HepG2 (cell line): ENCODE data around the gene CCDC88A. TPM values are rescaled to one million over a fixed set of nuclear protein-coding genes. Genes with fewer than 3 reads are reported as not detected.

ENCODE experiments used
- HOXA7 ChIP-seq: sonication (generic); formaldehyde crosslinking; IDR thresholded peaks from 2 replicates; pipeline ENCODE4 v1.8.1; 2022; ENCODE audit warnings: mild to moderate bottlenecking, missing genetic modification reagents, moderate library complexity
- MAZ ChIP-seq, 2 experiments: sonication (generic) in 1 of 2; formaldehyde crosslinking in 1 of 2; IDR thresholded peaks; 2 replicates each; pipeline versions ENCODE4 v1.5.0 to v1.6.1; 2012 to 2020; ENCODE audit warnings: low read depth in 2 of 2, mild to moderate bottlenecking in 2 of 2, borderline replicate concordance in 1 of 2, improper control_type of control experiment in 1 of 2, low read length in 1 of 2, missing genetic modification reagents in 1 of 2, moderate library complexity in 1 of 2
- PCBP1 ChIP-seq: fragments of 200-400 bp; formaldehyde crosslinking; IDR thresholded peaks from 2 replicates; pipeline ENCODE4 v1.6.1; 2017; ENCODE audit warnings: mild to moderate bottlenecking, low read depth, low read length, borderline replicate concordance
- RBAK ChIP-seq: sonication (generic); formaldehyde crosslinking; IDR thresholded peaks from 2 replicates; pipeline ENCODE4 v1.5.1; 2020; ENCODE audit warnings: mild to moderate bottlenecking, missing genetic modification reagents
- SALL1 ChIP-seq: sonication (generic); formaldehyde crosslinking; IDR thresholded peaks from 2 replicates; pipeline ENCODE4 v1.8.0; 2022; ENCODE audit warnings: mild to moderate bottlenecking, missing genetic modification reagents
- SCMH1 ChIP-seq: sonication (generic); formaldehyde crosslinking; IDR thresholded peaks from 2 replicates; pipeline ENCODE4 v1.9.0; 2021; ENCODE audit warnings: missing genetic modification reagents, mild to moderate bottlenecking, borderline replicate concordance
- TEAD3 ChIP-seq: optimal IDR thresholded peaks from 2 replicates; pipeline ENCODE3; 2016; ENCODE audit warnings: borderline replicate concordance
- ZNF274 ChIP-seq: sonication (generic); formaldehyde crosslinking; IDR thresholded peaks from 2 replicates; pipeline ENCODE4 v1.5.1; 2020; ENCODE audit warnings: mild to moderate bottlenecking, missing genetic modification reagents
- ZNF567 ChIP-seq: sonication (generic); formaldehyde crosslinking; IDR thresholded peaks from 2 replicates; pipeline ENCODE4 v1.8.1; 2023; ENCODE audit warnings: mild to moderate bottlenecking, missing genetic modification reagents, borderline replicate concordance
- ZNF788 ChIP-seq: sonication (generic); formaldehyde crosslinking; IDR thresholded peaks from 2 replicates; pipeline ENCODE4 v1.5.0; 2020; ENCODE audit warnings: mild to moderate bottlenecking, missing genetic modification reagents, borderline replicate concordance
- ZSCAN21 ChIP-seq: sonication (generic); formaldehyde crosslinking; IDR thresholded peaks from 2 replicates; pipeline ENCODE4 v1.8.0; 2022; ENCODE audit warnings: mild to moderate bottlenecking, missing genetic modification reagents, moderate library complexity, borderline replicate concordance
- polyA plus RNA-seq, 8 experiments: library from polyadenylated mRNA; depleted of rRNA in 3 of 8; stranded (reverse) in 7 of 8; unstranded in 1 of 8; fragments of >200 nt; fragmentation: Illumina TruSeq in 4 of 8; extraction: Trizol in 4 of 8; gene quantifications; 2 replicates each; pipeline versions ENCODE4 v1.2.1 to v1.2.3, GENCODE V29; 2011 to 2016; ENCODE audit warnings: low read depth in 4 of 8, missing spikeins in 1 of 8, mixed read lengths in 1 of 8; ENCODE audit not compliant: insufficient read depth in 1 of 8
- total RNA-seq, 5 experiments: library from RNA; depleted of rRNA; stranded (reverse); fragments of >200 nt; fragmentation: Illumina TruSeq; extraction: Trizol; gene quantifications; 2 replicates each; pipeline ENCODE4 v1.2.3, GENCODE V29; 2016; ENCODE audit warnings: low read depth in 1 of 5
- TF ChIP-seq, protein P1 (sequence below): IDR thresholded peaks from 2 replicates; pipeline ENCODE4 v1.6.1; 2016; ENCODE audit warnings: missing compliant biosample characterization, missing genetic modification reagents, borderline replicate concordance
- TF ChIP-seq, protein P2 (sequence below): sonication (generic); formaldehyde crosslinking; IDR thresholded peaks from 2 replicates; pipeline ENCODE4; 2020; ENCODE audit warnings: missing genetic modification reagents, mild to moderate bottlenecking, borderline replicate concordance
- TF ChIP-seq, protein P3 (sequence below): IDR thresholded peaks from 2 replicates; pipeline ENCODE4 v1.6.1; 2016; ENCODE audit warnings: mild to moderate bottlenecking, missing biosample characterization, missing genetic modification reagents
- TF ChIP-seq, protein P4 (sequence below): sonication (generic); formaldehyde crosslinking; IDR thresholded peaks from 2 replicates; pipeline ENCODE4 v1.5.0; 2020; ENCODE audit warnings: mild to moderate bottlenecking, missing genetic modification reagents
- TF ChIP-seq, protein P5 (sequence below): IDR thresholded peaks from 2 replicates; pipeline ENCODE4 v1.6.1; 2016; ENCODE audit warnings: low read depth, borderline replicate concordance
- TF ChIP-seq, protein P6 (sequence below): sonication (generic); formaldehyde crosslinking; conservative IDR thresholded peaks from 2 replicates; pipeline ENCODE4 v1.4.0; 2020; ENCODE audit warnings: missing genetic modification reagents

CCDC88A gene
- total and polyA plus RNA-seq, 2 of the 13 experiments (the other 11 are each of a cell fraction or from before 2014, with no cell fraction given), result 43.2 to 84.1 TPM

DNA sequence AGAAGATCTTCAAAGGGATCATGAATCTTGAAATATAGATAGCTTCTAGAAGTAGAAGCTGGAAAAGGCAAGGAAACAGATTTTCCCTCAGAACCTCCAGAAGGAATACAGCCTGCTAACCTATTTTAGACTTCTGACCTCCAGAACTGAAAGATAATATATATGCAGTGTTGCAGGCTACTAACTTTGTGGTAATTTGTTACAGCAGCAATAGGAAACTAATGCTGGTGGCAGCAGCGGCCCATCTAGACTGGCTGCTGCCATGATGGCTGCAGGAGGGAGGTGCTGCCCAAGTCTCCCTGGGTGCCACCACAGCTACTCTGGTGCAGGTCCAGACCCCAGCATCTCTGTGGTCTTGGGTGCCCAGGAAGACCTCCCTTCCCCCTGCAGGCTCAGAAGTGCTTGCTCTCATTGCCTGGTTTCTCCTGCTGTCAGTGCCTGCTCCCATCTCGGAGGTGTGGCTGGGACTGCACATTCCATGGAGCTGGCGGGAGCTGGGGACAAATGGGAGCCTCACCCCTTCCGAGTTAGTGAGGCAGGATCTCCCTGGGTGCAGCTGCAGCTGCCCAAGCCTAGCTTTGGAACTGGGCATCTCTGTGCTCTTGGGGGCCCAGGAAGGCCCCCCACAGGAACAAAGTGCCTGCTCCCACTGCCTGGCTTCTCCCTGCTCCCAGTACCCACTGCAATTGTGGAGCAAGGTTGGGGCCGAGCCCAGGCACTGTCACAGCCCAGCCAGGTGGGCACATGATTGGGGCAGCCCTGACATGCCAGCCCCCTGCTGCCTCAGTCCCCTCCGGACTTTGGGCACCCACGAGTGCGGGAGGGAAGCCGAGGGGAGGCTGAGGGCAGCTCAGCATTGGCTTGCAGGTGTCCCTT, 18.1 kb upstream of the CCDC88A start (continued):
- TF ChIP-seq, protein P1, sequence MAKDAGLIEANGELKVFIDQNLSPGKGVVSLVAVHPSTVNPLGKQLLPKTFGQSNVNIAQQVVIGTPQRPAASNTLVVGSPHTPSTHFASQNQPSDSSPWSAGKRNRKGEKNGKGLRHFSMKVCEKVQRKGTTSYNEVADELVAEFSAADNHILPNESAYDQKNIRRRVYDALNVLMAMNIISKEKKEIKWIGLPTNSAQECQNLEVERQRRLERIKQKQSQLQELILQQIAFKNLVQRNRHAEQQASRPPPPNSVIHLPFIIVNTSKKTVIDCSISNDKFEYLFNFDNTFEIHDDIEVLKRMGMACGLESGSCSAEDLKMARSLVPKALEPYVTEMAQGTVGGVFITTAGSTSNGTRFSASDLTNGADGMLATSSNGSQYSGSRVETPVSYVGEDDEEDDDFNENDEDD, result no peak
- TF ChIP-seq, protein P2, sequence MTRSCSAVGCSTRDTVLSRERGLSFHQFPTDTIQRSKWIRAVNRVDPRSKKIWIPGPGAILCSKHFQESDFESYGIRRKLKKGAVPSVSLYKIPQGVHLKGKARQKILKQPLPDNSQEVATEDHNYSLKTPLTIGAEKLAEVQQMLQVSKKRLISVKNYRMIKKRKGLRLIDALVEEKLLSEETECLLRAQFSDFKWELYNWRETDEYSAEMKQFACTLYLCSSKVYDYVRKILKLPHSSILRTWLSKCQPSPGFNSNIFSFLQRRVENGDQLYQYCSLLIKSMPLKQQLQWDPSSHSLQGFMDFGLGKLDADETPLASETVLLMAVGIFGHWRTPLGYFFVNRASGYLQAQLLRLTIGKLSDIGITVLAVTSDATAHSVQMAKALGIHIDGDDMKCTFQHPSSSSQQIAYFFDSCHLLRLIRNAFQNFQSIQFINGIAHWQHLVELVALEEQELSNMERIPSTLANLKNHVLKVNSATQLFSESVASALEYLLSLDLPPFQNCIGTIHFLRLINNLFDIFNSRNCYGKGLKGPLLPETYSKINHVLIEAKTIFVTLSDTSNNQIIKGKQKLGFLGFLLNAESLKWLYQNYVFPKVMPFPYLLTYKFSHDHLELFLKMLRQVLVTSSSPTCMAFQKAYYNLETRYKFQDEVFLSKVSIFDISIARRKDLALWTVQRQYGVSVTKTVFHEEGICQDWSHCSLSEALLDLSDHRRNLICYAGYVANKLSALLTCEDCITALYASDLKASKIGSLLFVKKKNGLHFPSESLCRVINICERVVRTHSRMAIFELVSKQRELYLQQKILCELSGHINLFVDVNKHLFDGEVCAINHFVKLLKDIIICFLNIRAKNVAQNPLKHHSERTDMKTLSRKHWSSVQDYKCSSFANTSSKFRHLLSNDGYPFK (CRISPR knock-in tag), result peak; percentile 57; the same call in 1 of the 2 replicates
- TF ChIP-seq RBAK (CRISPR knock-in tag), result no peak
- TF ChIP-seq TEAD3 (CRISPR knock-in tag), result peak; percentile 72
- TF ChIP-seq PCBP1, result 0 out of 2 replicates have a peak, but pooled peaks have one; percentile 35
- TF ChIP-seq MAZ (IDR thresholded peaks at IDR 0.05; ENCODE audit: borderline replicate concordance, low read depth, low read length), result no peak
- TF ChIP-seq MAZ (CRISPR knock-in tag; IDR thresholded peaks at IDR 0.05; ENCODE audit: low read depth), result 0 out of 2 replicates have a peak, but pooled peaks have one; percentile 43
- TF ChIP-seq, protein P3, sequence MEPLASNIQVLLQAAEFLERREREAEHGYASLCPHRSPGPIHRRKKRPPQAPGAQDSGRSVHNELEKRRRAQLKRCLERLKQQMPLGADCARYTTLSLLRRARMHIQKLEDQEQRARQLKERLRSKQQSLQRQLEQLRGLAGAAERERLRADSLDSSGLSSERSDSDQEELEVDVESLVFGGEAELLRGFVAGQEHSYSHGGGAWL (CRISPR knock-in tag), result 0 out of 2 replicates have a peak, but pooled peaks have one; percentile 1
- peak; percentile 47; the same call in 1 of the 2 replicates for TF ChIP-seq ZNF788
- TF ChIP-seq, protein P4, sequence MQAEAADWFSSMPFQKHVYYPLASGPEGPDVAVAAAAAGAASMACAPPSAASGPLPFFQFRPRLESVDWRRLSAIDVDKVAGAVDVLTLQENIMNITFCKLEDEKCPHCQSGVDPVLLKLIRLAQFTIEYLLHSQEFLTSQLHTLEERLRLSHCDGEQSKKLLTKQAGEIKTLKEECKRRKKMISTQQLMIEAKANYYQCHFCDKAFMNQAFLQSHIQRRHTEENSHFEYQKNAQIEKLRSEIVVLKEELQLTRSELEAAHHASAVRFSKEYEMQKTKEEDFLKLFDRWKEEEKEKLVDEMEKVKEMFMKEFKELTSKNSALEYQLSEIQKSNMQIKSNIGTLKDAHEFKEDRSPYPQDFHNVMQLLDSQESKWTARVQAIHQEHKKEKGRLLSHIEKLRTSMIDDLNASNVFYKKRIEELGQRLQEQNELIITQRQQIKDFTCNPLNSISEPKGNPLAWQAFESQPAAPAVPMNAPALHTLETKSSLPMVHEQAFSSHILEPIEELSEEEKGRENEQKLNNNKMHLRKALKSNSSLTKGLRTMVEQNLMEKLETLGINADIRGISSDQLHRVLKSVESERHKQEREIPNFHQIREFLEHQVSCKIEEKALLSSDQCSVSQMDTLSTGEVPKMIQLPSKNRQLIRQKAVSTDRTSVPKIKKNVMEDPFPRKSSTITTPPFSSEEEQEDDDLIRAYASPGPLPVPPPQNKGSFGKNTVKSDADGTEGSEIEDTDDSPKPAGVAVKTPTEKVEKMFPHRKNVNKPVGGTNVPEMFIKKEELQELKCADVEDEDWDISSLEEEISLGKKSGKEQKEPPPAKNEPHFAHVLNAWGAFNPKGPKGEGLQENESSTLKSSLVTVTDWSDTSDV, result peak; percentile 56; the same call in 1 of the 2 replicates
- TF ChIP-seq SALL1, result peak; percentile 17; the same call in 1 of the 2 replicates
- TF ChIP-seq ZNF567 (CRISPR knock-in tag), result 0 out of 2 replicates have a peak, but pooled peaks have one; percentile 51
- 0 out of 2 replicates have a peak, but pooled peaks have one; percentile 25 for TF ChIP-seq HOXA7 (CRISPR knock-in tag)
- TF ChIP-seq ZSCAN21 (CRISPR knock-in tag), result peak; percentile 32; the same call in 1 of the 2 replicates
- peak; percentile 72; the same call in 1 of the 2 replicates for TF ChIP-seq ZNF274 (CRISPR knock-in tag)
- TF ChIP-seq, protein P5, sequence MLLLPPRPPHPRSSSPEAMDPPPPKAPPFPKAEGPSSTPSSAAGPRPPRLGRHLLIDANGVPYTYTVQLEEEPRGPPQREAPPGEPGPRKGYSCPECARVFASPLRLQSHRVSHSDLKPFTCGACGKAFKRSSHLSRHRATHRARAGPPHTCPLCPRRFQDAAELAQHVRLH (CRISPR knock-in tag), result no peak
- TF ChIP-seq SCMH1 (CRISPR knock-in tag), result no peak
- TF ChIP-seq, protein P6, sequence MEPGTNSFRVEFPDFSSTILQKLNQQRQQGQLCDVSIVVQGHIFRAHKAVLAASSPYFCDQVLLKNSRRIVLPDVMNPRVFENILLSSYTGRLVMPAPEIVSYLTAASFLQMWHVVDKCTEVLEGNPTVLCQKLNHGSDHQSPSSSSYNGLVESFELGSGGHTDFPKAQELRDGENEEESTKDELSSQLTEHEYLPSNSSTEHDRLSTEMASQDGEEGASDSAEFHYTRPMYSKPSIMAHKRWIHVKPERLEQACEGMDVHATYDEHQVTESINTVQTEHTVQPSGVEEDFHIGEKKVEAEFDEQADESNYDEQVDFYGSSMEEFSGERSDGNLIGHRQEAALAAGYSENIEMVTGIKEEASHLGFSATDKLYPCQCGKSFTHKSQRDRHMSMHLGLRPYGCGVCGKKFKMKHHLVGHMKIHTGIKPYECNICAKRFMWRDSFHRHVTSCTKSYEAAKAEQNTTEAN (CRISPR knock-in tag), result no peak
